HG03378 (cell line): ENCODE data around the gene NOP16.

ENCODE experiments used
- ATAC-seq: cut with Tn5 transposase; IDR thresholded peaks from one replicate; pipeline ENCODE4 v1.9.1; 2021; ENCODE audit warnings: mild to moderate bottlenecking, moderate library complexity; ENCODE audit not compliant: unreplicated experiment

NOP16 gene

GRCh38 chr5:176362233-176362490, 26.2 kb downstream of the NOP16 start:
- ATAC-seq: peak; percentile 18

DNA sequence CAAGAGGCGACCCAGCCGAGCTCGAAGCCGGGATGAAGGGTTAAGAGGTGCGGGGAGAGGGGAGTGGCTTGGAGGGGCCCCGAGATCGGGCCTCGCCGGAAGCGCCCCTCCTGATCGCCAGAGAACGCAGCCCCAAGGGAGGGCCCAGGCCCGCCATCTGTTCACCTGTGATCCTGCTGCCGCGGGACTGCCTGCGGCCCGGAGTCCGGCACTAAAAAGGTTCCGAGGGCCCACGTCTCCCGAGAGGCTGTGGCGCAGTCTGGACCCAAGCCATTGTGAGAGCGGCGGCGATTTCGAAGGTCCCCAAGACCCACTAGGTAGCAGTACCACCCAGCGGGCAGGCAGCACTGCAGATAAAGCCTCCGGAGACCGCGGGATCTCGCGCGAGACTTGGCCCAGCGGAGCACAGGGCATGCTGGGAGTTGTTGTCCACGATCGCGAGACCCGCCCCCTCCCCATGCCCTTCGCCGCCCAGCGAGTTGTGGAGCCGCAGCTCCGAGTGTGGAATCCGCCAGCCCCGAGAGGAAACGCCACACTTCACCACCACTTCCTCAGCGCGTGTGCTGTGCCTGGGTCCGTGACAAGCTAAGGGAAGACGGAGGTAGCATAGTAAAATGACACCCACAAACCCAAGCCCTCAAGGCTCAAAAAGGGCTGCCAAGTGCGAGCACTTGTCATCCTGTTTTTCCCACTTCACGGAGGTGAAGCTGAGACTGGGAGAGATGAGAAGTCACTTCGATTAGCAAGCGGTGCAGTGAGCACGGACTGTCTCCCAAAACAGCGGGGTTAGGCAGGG, 26.8 kb downstream of the NOP16 start, which contains the start of gene KIAA1191:
KIAA1191 (minus strand) TSS at position 328 of the 796 bp plus-strand sequence. CDS start 2,256 bp downstream, outside the sequence.
- peak; percentile 86 for ATAC-seq

DNA sequence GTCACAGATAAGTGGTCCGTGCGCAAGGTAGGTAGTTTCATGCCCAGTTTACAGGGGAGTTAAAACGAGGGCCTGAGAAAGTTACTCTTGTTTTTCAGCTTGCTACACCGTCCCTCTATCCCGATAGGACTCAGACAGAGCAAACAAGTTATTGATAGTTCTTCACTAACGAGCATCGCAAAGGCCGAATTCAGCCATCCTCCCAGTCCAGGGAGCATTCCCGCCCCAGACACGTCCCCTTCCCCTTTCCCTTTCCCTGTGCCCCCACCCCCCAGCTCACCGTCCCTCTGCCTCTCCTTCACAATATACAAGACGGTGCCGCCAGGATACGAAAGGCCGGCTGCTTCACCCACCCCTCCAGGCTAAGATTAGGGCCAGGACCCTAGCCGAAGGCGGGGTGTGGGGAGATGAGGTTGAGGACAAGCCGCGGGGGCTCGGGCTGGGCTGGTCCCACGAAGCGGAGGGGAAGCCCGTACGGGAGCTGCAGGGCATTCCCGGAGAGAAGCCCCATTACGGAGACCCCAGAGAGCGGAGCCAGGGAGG, 27.4 kb downstream of the NOP16 start:
- ATAC-seq: no peak

DNA sequence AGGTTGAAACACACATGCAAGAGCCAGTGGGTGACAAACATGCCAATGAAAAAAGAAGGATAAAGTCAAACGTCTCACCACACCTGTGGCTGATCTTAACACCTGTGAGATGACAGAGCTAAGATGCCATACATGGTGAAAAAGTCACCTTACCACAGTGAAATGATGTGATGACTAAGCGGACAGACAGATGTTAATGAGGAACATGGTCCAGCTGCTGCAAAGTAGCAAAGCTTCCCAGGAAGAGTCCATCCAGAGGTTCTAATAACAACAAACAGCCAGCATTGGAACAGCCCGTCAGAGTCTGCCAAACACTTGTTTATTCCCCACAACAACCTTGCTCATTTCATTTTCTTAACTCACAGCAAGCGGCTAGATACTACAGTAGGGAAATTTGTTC, 28.7 kb downstream of the NOP16 start:
- no peak for ATAC-seq

- ATAC-seq: no peak
Measured at GRCh38 chr5:176356179-176356566, 32.2 kb downstream of the NOP16 start.

DNA sequence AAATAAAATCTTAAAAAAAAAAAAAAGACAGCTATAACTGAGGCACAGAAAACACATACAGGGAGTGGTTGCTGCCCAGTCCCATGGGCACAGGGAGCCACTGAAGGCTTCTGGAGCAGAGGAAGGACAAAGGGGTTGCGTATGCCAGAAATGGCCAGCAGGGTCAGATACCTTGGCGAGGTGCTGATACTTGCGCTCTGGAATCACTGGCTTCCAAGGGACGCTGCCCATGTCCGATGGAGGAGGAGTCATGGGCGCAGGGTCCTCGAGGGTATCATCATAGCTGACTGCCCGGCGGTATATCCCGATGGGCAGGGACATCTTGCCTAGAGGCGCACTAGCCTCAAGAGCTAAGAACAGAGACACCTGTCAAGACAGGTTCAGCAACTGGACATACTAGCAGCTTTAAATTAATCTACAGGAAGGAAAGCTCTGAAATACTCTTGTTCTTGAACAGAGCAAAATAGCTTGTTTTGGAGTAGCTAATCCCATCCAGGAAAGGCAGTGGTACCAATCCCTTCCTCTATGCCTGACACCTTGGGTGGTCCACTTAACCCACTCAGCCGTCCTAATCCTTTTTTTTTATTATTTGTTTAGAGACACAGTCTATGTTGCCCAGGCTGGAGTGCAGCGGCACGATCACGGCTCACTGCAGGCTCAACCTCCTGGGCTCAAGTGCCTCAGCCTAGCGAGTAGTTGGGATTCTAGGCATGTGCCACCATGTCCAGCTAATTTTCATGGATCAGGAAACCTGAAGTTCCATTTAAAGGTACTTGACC, 32.8 kb downstream of the NOP16 start:
- ATAC-seq: no peak

GRCh38 chr5:176353533-176353932, 34.9 kb downstream of the NOP16 start:
- no peak for ATAC-seq

DNA sequence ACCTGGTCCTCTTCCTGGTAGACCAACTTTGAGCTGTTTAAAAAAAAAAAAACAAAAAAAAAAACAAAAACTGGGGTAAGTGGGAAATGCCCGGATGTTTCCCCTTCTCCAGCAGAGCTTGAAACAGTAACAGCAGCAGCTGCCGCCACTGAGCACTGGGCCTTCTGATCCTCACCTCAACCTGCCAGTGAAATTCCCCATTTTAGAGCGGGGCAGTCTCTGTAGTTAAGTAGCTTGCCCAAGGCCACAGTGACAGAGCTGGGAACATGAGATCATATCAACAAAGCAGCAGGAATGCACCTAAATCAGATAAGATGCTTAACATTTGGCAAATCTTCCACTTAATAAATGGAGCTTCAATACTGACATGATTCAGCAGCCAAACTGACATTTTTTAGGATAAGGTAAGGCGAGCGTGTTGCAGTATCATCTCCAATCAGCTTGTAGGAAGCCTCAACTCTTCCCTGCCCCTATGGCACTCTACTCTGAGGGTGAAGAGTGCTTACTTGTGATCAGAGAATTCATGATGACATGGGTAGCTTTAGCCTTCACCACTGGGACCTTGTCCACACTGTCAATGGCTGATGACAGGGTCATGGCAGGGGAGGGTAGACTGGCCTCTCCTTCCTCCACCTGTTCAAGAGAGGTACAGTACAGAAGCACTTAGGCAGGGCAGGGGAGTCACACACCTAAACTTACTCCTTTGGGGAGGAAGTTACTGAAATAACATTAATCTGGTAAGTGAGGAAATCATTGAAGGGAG, 36.1 kb downstream of the NOP16 start:
- no peak for ATAC-seq

DNA sequence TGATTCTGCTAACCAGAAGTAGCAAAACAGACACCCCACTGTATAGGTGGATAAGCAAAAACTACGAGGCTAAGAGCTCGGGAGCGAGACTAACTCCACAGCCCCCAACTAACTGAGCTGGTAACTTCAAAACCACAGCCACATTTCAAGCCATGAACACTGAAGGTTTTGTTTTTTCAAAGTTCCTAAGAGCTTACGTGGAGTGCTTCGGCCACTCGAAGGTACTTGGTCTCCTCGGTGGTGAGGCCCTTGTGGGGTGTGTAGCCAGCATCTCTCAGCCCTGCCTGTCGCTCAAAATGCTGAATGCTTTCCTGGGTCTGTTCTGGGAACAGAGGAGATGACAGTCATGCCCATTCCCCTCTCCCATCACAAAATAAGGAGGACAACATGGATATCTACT, 38.0 kb downstream of the NOP16 start:
- no peak for ATAC-seq

DNA sequence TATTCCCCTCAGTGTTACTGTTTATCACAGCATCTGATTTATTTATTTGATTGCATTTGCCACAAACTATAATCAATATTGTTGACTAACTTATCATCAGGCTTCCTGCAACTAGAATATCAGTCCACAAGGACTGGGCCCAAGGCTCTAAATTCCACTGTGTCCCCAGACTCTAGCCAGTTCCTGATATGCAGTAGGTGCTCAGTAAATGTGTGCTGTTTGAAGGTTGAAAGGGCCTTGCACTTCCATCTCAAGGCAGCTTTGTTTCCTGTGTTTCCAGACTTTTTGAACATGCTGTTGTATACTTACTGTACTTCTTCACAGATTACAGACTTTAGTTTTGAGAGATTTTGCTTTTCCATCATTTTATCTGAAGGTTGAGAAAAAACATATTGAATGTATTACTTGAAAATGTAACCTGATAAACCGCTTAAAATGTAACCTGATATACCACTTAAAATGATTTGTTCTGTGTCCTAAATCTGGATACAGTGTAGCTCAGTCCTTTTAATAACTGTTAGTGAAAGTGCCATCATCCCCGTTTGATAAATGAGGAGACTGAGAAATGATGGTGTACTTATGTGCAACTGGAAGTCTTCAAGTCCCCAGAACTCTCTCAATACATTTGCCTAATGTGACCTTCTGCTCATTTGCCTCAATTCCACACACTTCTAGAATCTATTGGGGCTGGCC, 45.5 kb downstream of the NOP16 start:
- ATAC-seq: no peak

- no peak for ATAC-seq
Measured at GRCh38 chr5:176342158-176342483, 46.3 kb downstream of the NOP16 start.

GRCh38 chr5:176341325-176342157, 46.9 kb downstream of the NOP16 start:
- no peak for ATAC-seq

GRCh38 chr5:176339304-176339703, 49.1 kb downstream of the NOP16 start:
- ATAC-seq: no peak

GRCh38 chr5:176337913-176338312, 50.5 kb downstream of the NOP16 start:
- no peak for ATAC-seq

GRCh38 chr5:176334031-176334770, 54.2 kb downstream of the NOP16 start:
- ATAC-seq: no peak
